SK-N-SH treated with all-trans-retinoic acid at 6 μM for 48 hours (cell line): Measurements from ENCODE around the gene CNTNAP2.

Experiments
- ATAC-seq: fragments of 200-7000 bp; cut with Tn5 transposase; 3 replicates; pipeline ENCODE4 v1.9.1; 2020; ENCODE audit warnings: mild to moderate bottlenecking, moderate library complexity
- ARNTL ChIP-seq: fragments of 450-650 bp; formaldehyde crosslinking; IDR thresholded peaks from 2 replicates; pipeline ENCODE4 v1.5.0; 2020; ENCODE audit warnings: low read depth, mild to moderate bottlenecking, moderate library complexity, borderline replicate concordance
- BACH2 ChIP-seq: fragments of 250-450 bp; sonication (Bioruptor Pico); IDR thresholded peaks from 2 replicates; pipeline ENCODE4 v1.9.0; 2021; ENCODE audit warnings: mild to moderate bottlenecking, borderline replicate concordance
- CSDC2 ChIP-seq: fragments of 250-450 bp; sonication (Bioruptor Pico); IDR thresholded peaks from 2 replicates; pipeline ENCODE4 v1.5.0; 2020; ENCODE audit warnings: mild to moderate bottlenecking, moderate library complexity
- ESRRG ChIP-seq: fragments of 250-450 bp; sonication (Bioruptor Pico); IDR thresholded peaks from 2 replicates; pipeline ENCODE4 v1.6.1; 2021; ENCODE audit warnings: mild to moderate bottlenecking
- ISL1 ChIP-seq: fragments of 250-450 bp; sonication (Bioruptor Pico); IDR thresholded peaks from 2 replicates; pipeline ENCODE4 v2.1.2; 2022; ENCODE audit warnings: mild to moderate bottlenecking, moderate library complexity
- OSR1 ChIP-seq: fragments of 250-450 bp; sonication (Bioruptor Pico); IDR thresholded peaks from 2 replicates; pipeline ENCODE4 v1.8.0; 2022; ENCODE audit warnings: moderate library complexity, mild to moderate bottlenecking, inconsistent platforms
- POU6F1 ChIP-seq: fragments of 250-450 bp; sonication (Bioruptor Pico); IDR thresholded peaks from 2 replicates; pipeline ENCODE4 v1.8.0; 2021; ENCODE audit warnings: low read depth, mild to moderate bottlenecking, moderate library complexity, borderline replicate concordance
- PPARA ChIP-seq: fragments of 250-450 bp; sonication (Bioruptor Pico); IDR thresholded peaks from 2 replicates; pipeline ENCODE4 v1.5.0; 2020; ENCODE audit warnings: mild to moderate bottlenecking, borderline replicate concordance
- RARB ChIP-seq: fragments of 250-450 bp; sonication (Bioruptor Pico); IDR thresholded peaks from 2 replicates; pipeline ENCODE4 v1.8.0; 2021; ENCODE audit warnings: mild to moderate bottlenecking, moderate library complexity
- SNAI2 ChIP-seq: fragments of 250-450 bp; sonication (Bioruptor Pico); IDR thresholded peaks from 2 replicates; pipeline ENCODE4 v1.5.0; 2020; ENCODE audit warnings: mild to moderate bottlenecking, moderate library complexity
- TCF4 ChIP-seq: fragments of 250-450 bp; sonication (Bioruptor Pico); IDR thresholded peaks from 2 replicates; pipeline ENCODE4 v1.8.0; 2021; ENCODE audit warnings: mild to moderate bottlenecking, moderate library complexity, borderline replicate concordance
- ZC3H10 ChIP-seq: fragments of 250-450 bp; sonication (Bioruptor Pico); IDR thresholded peaks from 2 replicates; pipeline ENCODE4 v1.5.1; 2021; ENCODE audit warnings: mild to moderate bottlenecking, moderate library complexity
- ZFP3 ChIP-seq: fragments of 250-450 bp; sonication (Bioruptor Pico); IDR thresholded peaks from 2 replicates; pipeline ENCODE4 v1.5.0; 2020; ENCODE audit warnings: mild to moderate bottlenecking, moderate library complexity
- ZFP30 ChIP-seq: fragments of 450-650 bp; formaldehyde crosslinking; IDR thresholded peaks from 2 replicates; pipeline ENCODE4 v1.5.0; 2022; ENCODE audit warnings: mild to moderate bottlenecking, moderate library complexity
- ZNF565 ChIP-seq: fragments of 450-650 bp; formaldehyde crosslinking; conservative IDR thresholded peaks from 2 replicates; pipeline ENCODE4 v1.5.0; 2020; ENCODE audit warnings: low read depth, mild to moderate bottlenecking, moderate library complexity
- ZNF70 ChIP-seq: fragments of 450-650 bp; formaldehyde crosslinking; IDR thresholded peaks from 2 replicates; pipeline ENCODE4 v1.5.0; 2020; ENCODE audit warnings: mild to moderate bottlenecking, moderate library complexity
- ZNF8 ChIP-seq: fragments of 450-650 bp; formaldehyde crosslinking; IDR thresholded peaks from 2 replicates; pipeline ENCODE4 v1.5.0; 2020; ENCODE audit warnings: mild to moderate bottlenecking, moderate library complexity
- TF ChIP-seq, protein P1 (sequence below): fragments of 250-450 bp; sonication (Bioruptor Pico); IDR thresholded peaks from 2 replicates; pipeline ENCODE4 v1.5.0; 2020; ENCODE audit warnings: mild to moderate bottlenecking, moderate library complexity
- TF ChIP-seq, protein P2 (sequence below): fragments of 250-450 bp; sonication (Bioruptor Pico); IDR thresholded peaks from 2 replicates; pipeline ENCODE4 v1.5.1; 2021; ENCODE audit warnings: mild to moderate bottlenecking, moderate library complexity
- TF ChIP-seq, protein P3 (sequence below): fragments of 250-450 bp; sonication (Bioruptor Pico); IDR thresholded peaks from 2 replicates; pipeline ENCODE4 v1.5.1; 2020; ENCODE audit warnings: low read depth, mild to moderate bottlenecking, moderate library complexity
- TF ChIP-seq, protein P4 (sequence below): fragments of 250-450 bp; sonication (Bioruptor Pico); IDR thresholded peaks from 2 replicates; pipeline ENCODE4 v1.8.0; 2020; ENCODE audit warnings: mild to moderate bottlenecking, moderate library complexity, borderline replicate concordance

Gene CNTNAP2

GRCh38 chr7:148035950-148036349 is 1919.3 kb downstream of the CNTNAP2 start (continued):
- no peak for TF ChIP-seq ARNTL
- TF ChIP-seq, protein P1, sequence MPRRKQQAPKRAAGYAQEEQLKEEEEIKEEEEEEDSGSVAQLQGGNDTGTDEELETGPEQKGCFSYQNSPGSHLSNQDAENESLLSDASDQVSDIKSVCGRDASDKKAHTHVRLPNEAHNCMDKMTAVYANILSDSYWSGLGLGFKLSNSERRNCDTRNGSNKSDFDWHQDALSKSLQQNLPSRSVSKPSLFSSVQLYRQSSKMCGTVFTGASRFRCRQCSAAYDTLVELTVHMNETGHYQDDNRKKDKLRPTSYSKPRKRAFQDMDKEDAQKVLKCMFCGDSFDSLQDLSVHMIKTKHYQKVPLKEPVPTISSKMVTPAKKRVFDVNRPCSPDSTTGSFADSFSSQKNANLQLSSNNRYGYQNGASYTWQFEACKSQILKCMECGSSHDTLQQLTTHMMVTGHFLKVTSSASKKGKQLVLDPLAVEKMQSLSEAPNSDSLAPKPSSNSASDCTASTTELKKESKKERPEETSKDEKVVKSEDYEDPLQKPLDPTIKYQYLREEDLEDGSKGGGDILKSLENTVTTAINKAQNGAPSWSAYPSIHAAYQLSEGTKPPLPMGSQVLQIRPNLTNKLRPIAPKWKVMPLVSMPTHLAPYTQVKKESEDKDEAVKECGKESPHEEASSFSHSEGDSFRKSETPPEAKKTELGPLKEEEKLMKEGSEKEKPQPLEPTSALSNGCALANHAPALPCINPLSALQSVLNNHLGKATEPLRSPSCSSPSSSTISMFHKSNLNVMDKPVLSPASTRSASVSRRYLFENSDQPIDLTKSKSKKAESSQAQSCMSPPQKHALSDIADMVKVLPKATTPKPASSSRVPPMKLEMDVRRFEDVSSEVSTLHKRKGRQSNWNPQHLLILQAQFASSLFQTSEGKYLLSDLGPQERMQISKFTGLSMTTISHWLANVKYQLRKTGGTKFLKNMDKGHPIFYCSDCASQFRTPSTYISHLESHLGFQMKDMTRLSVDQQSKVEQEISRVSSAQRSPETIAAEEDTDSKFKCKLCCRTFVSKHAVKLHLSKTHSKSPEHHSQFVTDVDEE (CRISPR knock-in tag): no peak
- TF ChIP-seq, protein P2, sequence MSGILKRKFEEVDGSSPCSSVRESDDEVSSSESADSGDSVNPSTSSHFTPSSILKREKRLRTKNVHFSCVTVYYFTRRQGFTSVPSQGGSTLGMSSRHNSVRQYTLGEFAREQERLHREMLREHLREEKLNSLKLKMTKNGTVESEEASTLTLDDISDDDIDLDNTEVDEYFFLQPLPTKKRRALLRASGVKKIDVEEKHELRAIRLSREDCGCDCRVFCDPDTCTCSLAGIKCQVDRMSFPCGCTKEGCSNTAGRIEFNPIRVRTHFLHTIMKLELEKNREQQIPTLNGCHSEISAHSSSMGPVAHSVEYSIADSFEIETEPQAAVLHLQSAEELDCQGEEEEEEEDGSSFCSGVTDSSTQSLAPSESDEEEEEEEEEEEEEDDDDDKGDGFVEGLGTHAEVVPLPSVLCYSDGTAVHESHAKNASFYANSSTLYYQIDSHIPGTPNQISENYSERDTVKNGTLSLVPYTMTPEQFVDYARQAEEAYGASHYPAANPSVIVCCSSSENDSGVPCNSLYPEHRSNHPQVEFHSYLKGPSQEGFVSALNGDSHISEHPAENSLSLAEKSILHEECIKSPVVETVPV: no peak
- no peak for TF ChIP-seq CSDC2 (CRISPR knock-in tag)
- no peak for TF ChIP-seq OSR1 (CRISPR knock-in tag)

DNA sequence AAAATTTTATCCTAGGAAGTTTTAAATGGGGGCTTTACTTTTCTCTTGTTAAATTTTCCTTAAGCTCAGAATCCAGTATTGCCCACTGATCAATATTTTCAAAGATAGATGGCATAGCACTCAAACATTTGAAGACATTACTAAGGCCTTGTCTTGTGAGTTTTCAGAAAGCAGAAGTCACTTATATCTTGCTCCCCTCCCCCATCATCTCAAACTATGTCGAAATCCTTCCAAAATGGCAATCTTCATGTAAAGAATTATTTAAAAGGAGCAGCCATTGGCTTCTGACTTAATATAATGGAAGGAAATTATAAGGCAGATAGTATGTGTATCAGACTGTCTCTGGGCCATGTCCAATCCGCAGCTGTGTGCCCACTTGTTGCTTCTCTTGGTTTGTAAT is 1920.4 kb downstream of the CNTNAP2 start:
- no peak for ATAC-seq
- TF ChIP-seq SNAI2 (CRISPR knock-in tag) (no peak), POU6F1 (no peak), ISL1 (CRISPR knock-in tag) (no peak), ZFP3 (no peak), ARNTL (no peak), OSR1 (CRISPR knock-in tag) (no peak), ESRRG (CRISPR knock-in tag) (no peak)
- TF ChIP-seq, protein P3, sequence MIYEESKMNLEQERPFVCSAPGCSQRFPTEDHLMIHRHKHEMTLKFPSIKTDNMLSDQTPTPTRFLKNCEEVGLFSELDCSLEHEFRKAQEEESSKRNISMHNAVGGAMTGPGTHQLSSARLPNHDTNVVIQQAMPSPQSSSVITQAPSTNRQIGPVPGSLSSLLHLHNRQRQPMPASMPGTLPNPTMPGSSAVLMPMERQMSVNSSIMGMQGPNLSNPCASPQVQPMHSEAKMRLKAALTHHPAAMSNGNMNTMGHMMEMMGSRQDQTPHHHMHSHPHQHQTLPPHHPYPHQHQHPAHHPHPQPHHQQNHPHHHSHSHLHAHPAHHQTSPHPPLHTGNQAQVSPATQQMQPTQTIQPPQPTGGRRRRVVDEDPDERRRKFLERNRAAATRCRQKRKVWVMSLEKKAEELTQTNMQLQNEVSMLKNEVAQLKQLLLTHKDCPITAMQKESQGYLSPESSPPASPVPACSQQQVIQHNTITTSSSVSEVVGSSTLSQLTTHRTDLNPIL (CRISPR knock-in tag): no peak

DNA sequence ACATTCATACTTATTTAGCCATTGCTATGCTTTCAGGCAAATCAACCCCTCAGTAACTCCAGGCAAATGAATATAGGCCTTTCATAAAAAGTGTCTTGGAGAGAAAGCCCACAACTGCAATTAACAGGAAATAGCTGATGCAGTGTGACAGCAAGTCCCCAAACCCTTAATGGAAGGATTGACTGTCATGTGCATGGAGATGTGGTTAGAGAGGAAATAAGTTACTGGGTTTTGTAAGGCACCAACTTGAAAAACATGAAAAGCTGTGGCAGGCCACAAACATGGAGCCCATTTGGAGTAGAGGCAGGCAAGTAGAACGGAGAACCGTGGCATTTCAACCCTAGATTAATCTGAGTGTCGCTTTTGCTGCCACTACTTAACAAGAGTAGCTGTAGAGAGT is 1924.6 kb downstream of the CNTNAP2 start:
- no peak for ATAC-seq
- TF ChIP-seq PPARA (CRISPR knock-in tag) (no peak), TCF4 (no peak), BACH2 (no peak), ESRRG (CRISPR knock-in tag) (no peak), POU6F1 (no peak), ZNF565 (no peak), ARNTL (no peak), ISL1 (CRISPR knock-in tag) (no peak), CSDC2 (CRISPR knock-in tag) (no peak), ZFP30 (CRISPR knock-in tag) (no peak), ZNF8 (CRISPR knock-in tag) (no peak), OSR1 (CRISPR knock-in tag) (no peak), ZNF70 (no peak), ZC3H10 (no peak), ZFP3 (no peak), RARB (CRISPR knock-in tag) (no peak)
- TF ChIP-seq, protein P2: no peak
- TF ChIP-seq, protein P4, sequence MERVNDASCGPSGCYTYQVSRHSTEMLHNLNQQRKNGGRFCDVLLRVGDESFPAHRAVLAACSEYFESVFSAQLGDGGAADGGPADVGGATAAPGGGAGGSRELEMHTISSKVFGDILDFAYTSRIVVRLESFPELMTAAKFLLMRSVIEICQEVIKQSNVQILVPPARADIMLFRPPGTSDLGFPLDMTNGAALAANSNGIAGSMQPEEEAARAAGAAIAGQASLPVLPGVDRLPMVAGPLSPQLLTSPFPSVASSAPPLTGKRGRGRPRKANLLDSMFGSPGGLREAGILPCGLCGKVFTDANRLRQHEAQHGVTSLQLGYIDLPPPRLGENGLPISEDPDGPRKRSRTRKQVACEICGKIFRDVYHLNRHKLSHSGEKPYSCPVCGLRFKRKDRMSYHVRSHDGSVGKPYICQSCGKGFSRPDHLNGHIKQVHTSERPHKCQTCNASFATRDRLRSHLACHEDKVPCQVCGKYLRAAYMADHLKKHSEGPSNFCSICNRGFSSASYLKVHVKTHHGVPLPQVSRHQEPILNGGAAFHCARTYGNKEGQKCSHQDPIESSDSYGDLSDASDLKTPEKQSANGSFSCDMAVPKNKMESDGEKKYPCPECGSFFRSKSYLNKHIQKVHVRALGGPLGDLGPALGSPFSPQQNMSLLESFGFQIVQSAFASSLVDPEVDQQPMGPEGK: no peak
- TF ChIP-seq, protein P3 (CRISPR knock-in tag): no peak
- TF ChIP-seq, protein P1 (CRISPR knock-in tag): no peak
- TF ChIP-seq, all 23 proteins: peak for 0
